HG02610 (cell line): ENCODE measurements around the gene CER1.
"Not testable (repeated sequence)": the region's sequence is repeated elsewhere in the genome, so short reads cannot be mapped to it uniquely, and the experiment has no call there.

Source experiments
- ATAC-seq: cut with Tn5 transposase; IDR thresholded peaks from one replicate; pipeline ENCODE4 v1.9.1; 2021; ENCODE audit warnings: mild to moderate bottlenecking, moderate library complexity; ENCODE audit not compliant: unreplicated experiment

The CER1 gene

GRCh38 chr9:14719231-14719923 is 3.2 kb downstream of the CER1 start:
- no peak for ATAC-seq

GRCh38 chr9:14715102-14715501 is 7.4 kb downstream of the CER1 start:
- no peak for ATAC-seq

- no peak for ATAC-seq
These were observed 9.3 kb downstream of the CER1 start for GRCh38 chr9:14713187-14713767.

GRCh38 chr9:14710804-14711203 is 11.7 kb downstream of the CER1 start:
- ATAC-seq = no peak

- ATAC-seq = peak; percentile 56
These were observed 15.9 kb downstream of the CER1 start for GRCh38 chr9:14706530-14707140.

GRCh38 chr9:14705079-14705478 is 17.5 kb downstream of the CER1 start:
- ATAC-seq = no peak

GRCh38 chr9:14704281-14704680 is 18.3 kb downstream of the CER1 start:
- no peak for ATAC-seq

GRCh38 chr9:14702200-14702720 is 20.3 kb downstream of the CER1 start:
- ATAC-seq = no peak

GRCh38 chr9:14693251-14693861 is 29.2 kb downstream of the CER1 start, which contains the start of gene ZDHHC21:
ZDHHC21 (minus strand) TSS chr9:14693432; CDS start chr9:14674340, 19,092 bp downstream.
- peak; percentile 84 for ATAC-seq

GRCh38 chr9:14692470-14693250 is 29.9 kb downstream of the CER1 start:
- peak; percentile 44 for ATAC-seq

- no peak for ATAC-seq
These were observed 31.4 kb downstream of the CER1 start for GRCh38 chr9:14690948-14691730.

GRCh38 chr9:14687042-14687719 is 35.4 kb downstream of the CER1 start:
- ATAC-seq = no peak

GRCh38 chr9:14686168-14686567 is 36.4 kb downstream of the CER1 start:
- ATAC-seq = no peak

- ATAC-seq = not testable (repeated sequence)
These were observed 39.9 kb downstream of the CER1 start for GRCh38 chr9:14682616-14683015.

GRCh38 chr9:14678776-14679175 is 43.8 kb downstream of the CER1 start:
- ATAC-seq = no peak

- no peak for ATAC-seq
These were observed 44.7 kb downstream of the CER1 start for GRCh38 chr9:14677872-14678271.

GRCh38 chr9:14677396-14677795 is 45.1 kb downstream of the CER1 start:
- ATAC-seq = no peak

- ATAC-seq = no peak
These were observed 47.9 kb downstream of the CER1 start for GRCh38 chr9:14674630-14675029.

- ATAC-seq = no peak
These were observed 51.2 kb downstream of the CER1 start for GRCh38 chr9:14671377-14671776.
